HCT116 (cell line): ENCODE data around the gene NAGLU. TPM values are rescaled to one million over a fixed set of nuclear protein-coding genes. Genes with fewer than 3 reads are reported as not detected.

ENCODE experiments used
- ATAC-seq: fragments of 200-7000 bp; cut with Tn5 transposase; 2 replicates; pipeline ENCODE4 v1.9.1; 2020; ENCODE audit warnings: mild to moderate bottlenecking, moderate library complexity
- BruUV-seq: library from RNA; stranded (reverse); fragments of 400-500 nt; replicated peaks from 2 replicates; lab custom pipeline; 2021; lab: Mats Ljungman, UMichigan
- CTCF ChIA-PET: fragments of 300-600 bp; sonication (Branson Sonifier 250); formaldehyde crosslinking; loops from one replicate; lab custom pipeline; 2021; ENCODE audit warnings: antibody characterized with exemption; lab: Charles Lee
- POLR2A ChIA-PET: fragments of 300-600, 350-600 bp; sonication (Branson Sonifier 250); formaldehyde crosslinking; loops from one replicate; lab custom pipeline; 2021; ENCODE audit warnings: antibody characterized with exemption; lab: Charles Lee
- RAD21 ChIA-PET, 2 experiments: fragments of 300-600 bp; sonication (Branson Sonifier 250); formaldehyde crosslinking; loops; one replicate each; lab custom pipeline; 2023; ENCODE audit warnings: low total read pairs in 2 of 2; ENCODE audit not compliant: uncharacterized antibody in 2 of 2, unreplicated experiment in 2 of 2, low non-redundant PET in 1 of 2; lab: Charles Lee
- DNase-seq: peaks from one replicate; pipeline ENCODE4 v3.0.0-alpha.2; 2010; ENCODE audit warnings: low read depth, low spot score
- H2AFZ ChIP-seq: fragments of 200-600 bp; shearing (Covaris generic), sonication (generic); 2 replicates; pipeline ENCODE4 v1.6.1; 2017; ENCODE audit warnings: low read depth, mixed run types, mixed read lengths, antibody characterized with exemption, low read length; ENCODE audit not compliant: poor library complexity, severe bottlenecking
- H3K27ac ChIP-seq: 2 replicates; pipeline ENCODE4 v1.5.1; 2012; ENCODE audit warnings: low read depth, low read length
- H3K27me3 ChIP-seq: fragments of 200-600 bp; sonication (generic); 2 replicates; pipeline ENCODE4 v1.6.1; 2016; ENCODE audit warnings: mixed run types, low read length, mixed read lengths; ENCODE audit not compliant: insufficient read depth
- H3K36me3 ChIP-seq, 2 experiments: fragments of 200-500 bp in 1 of 2; fragments of 200-600 bp in 1 of 2; sonication (Bioruptor generic) in 1 of 2; sonication (generic) in 1 of 2; 2 replicates each; pipeline versions ENCODE4 v1.5.1 to v1.6.1; 2014 to 2016; ENCODE audit warnings: low read length in 2 of 2, inconsistent platforms in 1 of 2, mixed read lengths in 1 of 2, mixed run types in 1 of 2; ENCODE audit not compliant: insufficient read depth in 2 of 2, control insufficient read depth in 1 of 2
- H3K4me1 ChIP-seq, 2 experiments: fragments of 200-600 bp in 1 of 2; sonication (generic) in 1 of 2; 2 replicates each; pipeline versions ENCODE4 v1.5.1 to v1.6.1; 2012 to 2017; ENCODE audit warnings: low read length in 2 of 2, inconsistent platforms in 1 of 2, mild to moderate bottlenecking in 1 of 2, mixed read lengths in 1 of 2, mixed run types in 1 of 2, moderate library complexity in 1 of 2; ENCODE audit not compliant: insufficient read depth in 2 of 2, control insufficient read depth in 1 of 2
- H3K4me2 ChIP-seq: fragments of 200-600 bp; sonication (generic); 2 replicates; pipeline ENCODE4 v1.6.1; 2017; ENCODE audit warnings: mixed run types, low read length, mixed read lengths
- H3K4me3 ChIP-seq, 2 experiments: fragments of 200-600 bp in 1 of 2; sonication (generic) in 1 of 2; replicated peaks in 1 of 2; 2 replicates each; pipeline ENCODE4 v1.5.1; 2011 to 2016; ENCODE audit warnings: low read length in 2 of 2, control low read depth in 1 of 2, low read depth in 1 of 2, mild to moderate bottlenecking in 1 of 2, mixed read lengths in 1 of 2, mixed run types in 1 of 2
- H3K79me2 ChIP-seq: fragments of 200-600 bp; sonication (generic); 2 replicates; pipeline ENCODE4 v1.6.1; 2017; ENCODE audit warnings: mild to moderate bottlenecking, mixed run types, low read length, moderate library complexity, mixed read lengths; ENCODE audit not compliant: insufficient read depth
- H3K9ac ChIP-seq: fragments of 200-600 bp; sonication (generic); 2 replicates; pipeline ENCODE4 v1.6.1; 2016; ENCODE audit warnings: low read length, mixed read lengths
- H3K9me2 ChIP-seq: fragments of 200-600 bp; sonication (generic), shearing (Covaris generic); 2 replicates; pipeline ENCODE4 v1.6.1; 2017; ENCODE audit warnings: mixed run types, mild to moderate bottlenecking, moderate library complexity; ENCODE audit not compliant: insufficient read depth
- H3K9me3 ChIP-seq, 2 experiments: fragments of 200-500 bp in 1 of 2; fragments of 200-600 bp in 1 of 2; sonication (Bioruptor generic) in 1 of 2; sonication (generic) in 1 of 2; 2 replicates each; pipeline ENCODE4 v1.6.1; 2014 to 2017; ENCODE audit warnings: low read length in 2 of 2, mixed read lengths in 2 of 2, inconsistent platforms in 1 of 2, low read depth in 1 of 2, mild to moderate bottlenecking in 1 of 2, mixed run types in 1 of 2, moderate library complexity in 1 of 2; ENCODE audit not compliant: control insufficient read depth in 1 of 2, insufficient read depth in 1 of 2
- H4K20me1 ChIP-seq: fragments of 200-600 bp; sonication (generic), shearing (Covaris generic); 2 replicates; pipeline ENCODE4 v1.6.1; 2017; ENCODE audit warnings: mixed run types, mild to moderate bottlenecking, moderate library complexity; ENCODE audit not compliant: insufficient read depth
- CBX3 ChIP-seq: IDR thresholded peaks from 2 replicates; pipeline ENCODE4 v1.6.1; 2012; ENCODE audit warnings: low read depth
- CEBPB ChIP-seq: IDR thresholded peaks from 2 replicates; pipeline ENCODE4 v1.6.1; 2012; ENCODE audit warnings: low read depth
- EGR1 ChIP-seq: IDR thresholded peaks from 2 replicates; pipeline ENCODE4 v1.6.1; 2012; ENCODE audit warnings: low read depth
- ELF1 ChIP-seq: IDR thresholded peaks from 2 replicates; pipeline ENCODE4 v1.6.1; 2012; ENCODE audit warnings: low read depth, borderline replicate concordance
- EZH2 ChIP-seq: fragments of 200-600 bp; sonication (generic); IDR thresholded peaks from 2 replicates; pipeline ENCODE4 v1.6.1; 2017; ENCODE audit warnings: antibody characterized with exemption, mixed run types
- EZH2phosphoT487 ChIP-seq: fragments of 200-600 bp; IDR thresholded peaks from 2 replicates; pipeline ENCODE4 v1.6.1; 2018; ENCODE audit warnings: antibody characterized with exemption, borderline replicate concordance
- FOSL1 ChIP-seq: IDR thresholded peaks from 2 replicates; pipeline ENCODE4 v1.6.1; 2012; ENCODE audit warnings: low read depth
- JUND ChIP-seq: IDR thresholded peaks from 2 replicates; pipeline ENCODE4 v1.6.1; 2012
- RAD21 ChIP-seq: IDR thresholded peaks from 2 replicates; pipeline ENCODE4 v1.6.1; 2012; ENCODE audit warnings: low read depth, mild to moderate bottlenecking
- SIN3A ChIP-seq: IDR thresholded peaks from 2 replicates; pipeline ENCODE4 v1.6.1; 2012; ENCODE audit warnings: low read depth
- SP1 ChIP-seq: IDR thresholded peaks from 2 replicates; pipeline ENCODE4 v1.6.1; 2012; ENCODE audit warnings: low read depth
- SRF ChIP-seq: IDR thresholded peaks from 2 replicates; pipeline ENCODE4 v1.6.1; 2012; ENCODE audit warnings: low read depth
- ZNF274 ChIP-seq: fragments of 200-500 bp; sonication (Bioruptor generic); IDR thresholded peaks from 2 replicates; pipeline ENCODE4 v1.6.1; 2014; ENCODE audit warnings: mild to moderate bottlenecking, low read depth, low read length, inconsistent platforms
- intact Hi-C: fragments of 100-400 bp; cut with micrococcal nuclease; formaldehyde crosslinking; loops from 2 replicates; pipeline ENCODE4 v1.10.0; 2022
- total RNA-seq: library from RNA; stranded (reverse); gene quantifications from one replicate; pipeline ENCODE4 v1.2.1, GENCODE V29; 2021; ENCODE audit not compliant: unreplicated experiment
- TF ChIP-seq, protein P1 (sequence below): IDR thresholded peaks from 2 replicates; pipeline ENCODE4 v1.6.1; 2012; ENCODE audit warnings: low read depth
- TF ChIP-seq, protein P2 (sequence below): IDR thresholded peaks from 2 replicates; pipeline ENCODE4 v1.6.1; 2012

Gene NAGLU
- total RNA-seq, 1 experiment from 2014 or later: 17.7 TPM

DNA sequence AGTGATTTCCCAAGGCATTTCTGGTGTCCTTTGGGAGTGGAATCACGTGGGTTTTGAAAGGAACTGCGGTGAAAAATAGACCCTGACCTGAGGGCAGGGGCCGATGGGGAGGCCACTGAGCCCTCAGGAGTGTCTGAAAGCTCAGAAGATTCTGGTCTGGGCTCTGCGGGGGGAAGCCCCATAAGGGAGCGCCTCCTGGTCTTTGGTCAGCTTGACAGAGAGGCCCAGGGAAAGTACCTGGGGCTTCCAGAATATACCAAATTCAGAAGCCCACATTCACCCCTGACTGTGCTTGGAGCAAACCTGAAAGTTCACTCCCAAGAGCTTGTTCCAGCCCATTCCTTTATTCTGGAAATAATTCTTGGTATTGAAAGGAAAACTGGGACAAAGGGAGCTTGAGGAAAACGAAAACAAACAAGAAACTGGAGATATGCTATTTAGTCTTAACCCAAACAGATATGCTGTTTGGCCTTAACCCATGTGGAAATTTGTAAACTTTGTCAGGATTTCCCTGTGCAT, 23.2 kb upstream of the NAGLU start:
- RAD21 ChIA-PET: no interaction called here
- no peaks in the 10 kb centered on the region for H4K20me1 ChIP-seq
- H3K79me2 ChIP-seq: no peaks in the 10 kb centered on the region
- intact Hi-C loops: no loop called here
- H3K9me2 ChIP-seq: no peaks in the 10 kb centered on the region
- H3K4me2 ChIP-seq: no peak overlapping the region
- no peak for DNase-seq
- no peak for TF ChIP-seq SRF
- no peak for TF ChIP-seq EZH2
- TF ChIP-seq, protein P1, sequence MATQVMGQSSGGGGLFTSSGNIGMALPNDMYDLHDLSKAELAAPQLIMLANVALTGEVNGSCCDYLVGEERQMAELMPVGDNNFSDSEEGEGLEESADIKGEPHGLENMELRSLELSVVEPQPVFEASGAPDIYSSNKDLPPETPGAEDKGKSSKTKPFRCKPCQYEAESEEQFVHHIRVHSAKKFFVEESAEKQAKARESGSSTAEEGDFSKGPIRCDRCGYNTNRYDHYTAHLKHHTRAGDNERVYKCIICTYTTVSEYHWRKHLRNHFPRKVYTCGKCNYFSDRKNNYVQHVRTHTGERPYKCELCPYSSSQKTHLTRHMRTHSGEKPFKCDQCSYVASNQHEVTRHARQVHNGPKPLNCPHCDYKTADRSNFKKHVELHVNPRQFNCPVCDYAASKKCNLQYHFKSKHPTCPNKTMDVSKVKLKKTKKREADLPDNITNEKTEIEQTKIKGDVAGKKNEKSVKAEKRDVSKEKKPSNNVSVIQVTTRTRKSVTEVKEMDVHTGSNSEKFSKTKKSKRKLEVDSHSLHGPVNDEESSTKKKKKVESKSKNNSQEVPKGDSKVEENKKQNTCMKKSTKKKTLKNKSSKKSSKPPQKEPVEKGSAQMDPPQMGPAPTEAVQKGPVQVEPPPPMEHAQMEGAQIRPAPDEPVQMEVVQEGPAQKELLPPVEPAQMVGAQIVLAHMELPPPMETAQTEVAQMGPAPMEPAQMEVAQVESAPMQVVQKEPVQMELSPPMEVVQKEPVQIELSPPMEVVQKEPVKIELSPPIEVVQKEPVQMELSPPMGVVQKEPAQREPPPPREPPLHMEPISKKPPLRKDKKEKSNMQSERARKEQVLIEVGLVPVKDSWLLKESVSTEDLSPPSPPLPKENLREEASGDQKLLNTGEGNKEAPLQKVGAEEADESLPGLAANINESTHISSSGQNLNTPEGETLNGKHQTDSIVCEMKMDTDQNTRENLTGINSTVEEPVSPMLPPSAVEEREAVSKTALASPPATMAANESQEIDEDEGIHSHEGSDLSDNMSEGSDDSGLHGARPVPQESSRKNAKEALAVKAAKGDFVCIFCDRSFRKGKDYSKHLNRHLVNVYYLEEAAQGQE: no peak
- CTCF ChIA-PET: no interaction called here
- H3K9ac ChIP-seq: no peak overlapping the region
- H3K9me3 ChIP-seq: no peaks in the 10 kb centered on the region
- BruUV-seq: no TSS peak
- no peak overlapping the region for H2AFZ ChIP-seq
- H3K4me3 ChIP-seq: no peak overlapping the region
- H3K36me3 ChIP-seq: peaks cover 9 to 13% of the 10 kb centered on the region in 2 experiments; a peak in 3 of 4 replicates
- POLR2A ChIA-PET: no interaction called here
- no peak overlapping the region for H3K27ac ChIP-seq
- peaks cover 2 to 7% of the 10 kb centered on the region in 2 experiments for H3K4me1 ChIP-seq
- ATAC-seq: no peak
- H3K27me3 ChIP-seq: no peaks in the 10 kb centered on the region

DNA sequence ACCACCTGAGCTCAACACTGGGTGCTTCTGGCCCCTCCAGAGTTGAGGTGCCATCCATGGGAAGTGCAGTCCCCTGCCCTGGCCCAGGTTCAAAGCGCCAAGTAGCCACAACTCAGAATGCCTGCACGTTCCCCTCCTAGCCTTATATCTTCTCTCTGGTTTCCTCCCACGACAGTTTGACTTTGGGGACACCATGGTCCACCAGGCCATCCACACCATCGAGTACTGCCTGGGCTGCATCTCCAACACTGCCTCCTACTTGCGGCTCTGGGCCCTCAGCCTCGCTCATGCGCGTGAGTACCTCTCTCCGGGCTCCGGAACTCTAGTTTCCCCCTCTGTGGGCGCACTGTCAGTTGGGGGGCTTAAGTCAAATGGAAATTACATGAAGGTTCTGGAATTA, 22.4 kb upstream of the NAGLU start:
- H2AFZ ChIP-seq: no peak overlapping the region
- H3K9ac ChIP-seq: no peak overlapping the region
- no peaks in the 10 kb centered on the region for H3K79me2 ChIP-seq
- H3K36me3 ChIP-seq: peaks cover 7 to 9% of the 10 kb centered on the region in 2 experiments; a peak in 3 of 4 replicates
- RAD21 ChIA-PET: no interaction called here
- no peaks in the 10 kb centered on the region for H3K9me2 ChIP-seq
- POLR2A ChIA-PET: no interaction called here
- CTCF ChIA-PET: no interaction called here
- H3K27ac ChIP-seq: no peak overlapping the region
- ATAC-seq (no peak), DNase-seq (no peak)
- intact Hi-C loops: no loop called here
- no peaks in the 10 kb centered on the region for H3K27me3 ChIP-seq
- no peaks in the 10 kb centered on the region for H4K20me1 ChIP-seq
- no peak overlapping the region for H3K4me3 ChIP-seq
- no peak overlapping the region for H3K4me2 ChIP-seq
- BruUV-seq: no TSS peak
- H3K4me1 ChIP-seq: peaks cover 11 to 16% of the 10 kb centered on the region in 2 experiments
- H3K9me3 ChIP-seq: no peaks in the 10 kb centered on the region
- TF ChIP-seq, protein P1: no peak
- no peak for TF ChIP-seq RAD21
- TF ChIP-seq JUND: no peak
- no peak for TF ChIP-seq SP1
- TF ChIP-seq CBX3: no peak
- no peak for TF ChIP-seq CEBPB
- no peak for TF ChIP-seq ZNF274
- TF ChIP-seq ELF1: no peak
- TF ChIP-seq EZH2: no peak
- TF ChIP-seq EZH2phosphoT487: no peak
- TF ChIP-seq, protein P2, sequence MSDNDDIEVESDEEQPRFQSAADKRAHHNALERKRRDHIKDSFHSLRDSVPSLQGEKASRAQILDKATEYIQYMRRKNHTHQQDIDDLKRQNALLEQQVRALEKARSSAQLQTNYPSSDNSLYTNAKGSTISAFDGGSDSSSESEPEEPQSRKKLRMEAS: no peak
- no peak for TF ChIP-seq EGR1
- TF ChIP-seq FOSL1: no peak
- no peak for TF ChIP-seq SIN3A
